Right hindlimb (tissue), 1 donor: Measurements from ENCODE around the gene ELMOD3.
"Not testable (repeated sequence)": the region's sequence is repeated elsewhere in the genome, so short reads cannot be mapped to it uniquely, and the experiment has no call there.

ENCODE experiments used
- DNase-seq: peaks from one replicate; pipeline ENCODE4 v3.0.0-alpha.2; 2018

ELMOD3 gene

GRCh38 chr2:85329701-85330100, 24.9 kb upstream of the ELMOD3 start:
- DNase-seq, result not testable (repeated sequence)

- DNase-seq, result no peak
Observed at GRCh38 chr2:85330839-85331636, 23.5 kb upstream of the ELMOD3 start.

GRCh38 chr2:85333877-85334276, 20.7 kb upstream of the ELMOD3 start:
- not testable (repeated sequence) for DNase-seq

- DNase-seq, result no peak
Observed at GRCh38 chr2:85334928-85335327, 19.6 kb upstream of the ELMOD3 start.

GRCh38 chr2:85340034-85340892, 14.3 kb upstream of the ELMOD3 start:
- no peak for DNase-seq

- no peak for DNase-seq
Observed at GRCh38 chr2:85341269-85342029, 13.1 kb upstream of the ELMOD3 start.

GRCh38 chr2:85342156-85342555, 12.4 kb upstream of the ELMOD3 start:
- DNase-seq, result no peak

- not testable (repeated sequence) for DNase-seq
Observed at GRCh38 chr2:85343207-85343895, 11.2 kb upstream of the ELMOD3 start.

- DNase-seq, result no peak
Observed at GRCh38 chr2:85344356-85344954, 10.1 kb upstream of the ELMOD3 start.

- no peak for DNase-seq
Observed at GRCh38 chr2:85347599-85347998, 7.0 kb upstream of the ELMOD3 start.

GRCh38 chr2:85353876-85354285, 688 bp upstream of the ELMOD3 start:
- DNase-seq, result no peak

GRCh38 chr2:85355073-85355410, 473 bp downstream of the ELMOD3 start:
- DNase-seq, result no peak

- DNase-seq, result no peak
Observed at GRCh38 chr2:85355521-85355920, 952 bp downstream of the ELMOD3 start.

- no peak for DNase-seq
Observed at GRCh38 chr2:85356186-85356585, 1.6 kb downstream of the ELMOD3 start.

- DNase-seq, result no peak
Observed at GRCh38 chr2:85357736-85358135, 3.2 kb downstream of the ELMOD3 start.

- not testable (repeated sequence) for DNase-seq
Observed at GRCh38 chr2:85362653-85363387, 8.3 kb downstream of the ELMOD3 start.

- DNase-seq, result no peak
Observed at GRCh38 chr2:85367180-85367579, 12.6 kb downstream of the ELMOD3 start.

GRCh38 chr2:85368921-85369320, 14.4 kb downstream of the ELMOD3 start:
- no peak for DNase-seq

- DNase-seq, result no peak
Observed at GRCh38 chr2:85369500-85369899, 14.9 kb downstream of the ELMOD3 start.

- no peak for DNase-seq
Observed at GRCh38 chr2:85371045-85371444, 16.5 kb downstream of the ELMOD3 start.

- DNase-seq, result no peak
Observed at GRCh38 chr2:85376291-85377065, 21.9 kb downstream of the ELMOD3 start.
